Liver (tissue), 9 donors: ENCODE measurements around the gene CPEB1. TPM values are rescaled to one million over a fixed set of nuclear protein-coding genes. Genes with fewer than 3 reads are reported as not detected.

ENCODE experiments used
- DNase-seq: peaks from one replicate; pipeline ENCODE4 v3.0.0-alpha.2; 2017; ENCODE audit warnings: low spot score
- H3K27ac ChIP-seq, 2 donors: one replicate each; pipeline ENCODE4 v1.7.0; 2013; ENCODE audit warnings: inconsistent platforms in 2 of 2, low read length in 2 of 2, control low read depth in 1 of 2, low read depth in 1 of 2, mild to moderate bottlenecking in 1 of 2
- H3K27me3 ChIP-seq, 4 donors: one replicate each; pipeline versions ENCODE4 v1.6.1 to v1.7.0; 2013; ENCODE audit warnings: low read length in 3 of 4, inconsistent platforms in 1 of 4, mild to moderate bottlenecking in 1 of 4, moderate library complexity in 1 of 4; ENCODE audit not compliant: control insufficient read depth in 4 of 4, insufficient read depth in 4 of 4
- H3K36me3 ChIP-seq, 4 donors: one replicate each; pipeline versions ENCODE4 v1.6.1 to v1.7.0; 2013; ENCODE audit warnings: low read length in 3 of 4, mild to moderate bottlenecking in 3 of 4, low read depth in 1 of 4, moderate library complexity in 1 of 4; ENCODE audit not compliant: control insufficient read depth in 4 of 4, insufficient read depth in 3 of 4
- H3K4me1 ChIP-seq, 4 donors: one replicate each; pipeline versions ENCODE4 v1.6.1 to v1.7.0; 2013; ENCODE audit warnings: low read length in 3 of 4, mild to moderate bottlenecking in 3 of 4, moderate library complexity in 1 of 4; ENCODE audit not compliant: control insufficient read depth in 4 of 4, insufficient read depth in 4 of 4
- H3K4me3 ChIP-seq, 3 donors: one replicate each; pipeline versions ENCODE4 v1.6.1 to v1.7.0; 2013; ENCODE audit warnings: low read length in 3 of 3, control low read depth in 1 of 3, low read depth in 1 of 3, mild to moderate bottlenecking in 1 of 3
- H3K9ac ChIP-seq, 2 donors: one replicate each; pipeline ENCODE4 v1.7.0; 2013; ENCODE audit warnings: low read length in 2 of 2, mild to moderate bottlenecking in 2 of 2, moderate library complexity in 2 of 2, control low read depth in 1 of 2, low read depth in 1 of 2
- H3K9me3 ChIP-seq, 4 donors: one replicate each; pipeline versions ENCODE4 v1.6.1 to v1.7.0; 2013; ENCODE audit warnings: low read length in 3 of 4; ENCODE audit not compliant: control insufficient read depth in 4 of 4
- CTCF ChIP-seq: fragments of 150-350 bp; IDR thresholded peaks from 2 replicates; pipeline ENCODE4 v1.5.1; 2017; ENCODE audit warnings: improper control_type of control experiment, low read depth, low read length; ENCODE audit not compliant: missing input control
- FOXA1 ChIP-seq: IDR thresholded peaks from 2 replicates; pipeline ENCODE4 v1.6.1; 2016; ENCODE audit warnings: antibody characterized with exemption
- FOXA2 ChIP-seq: IDR thresholded peaks from 2 replicates; pipeline ENCODE4 v1.6.1; 2016; ENCODE audit warnings: antibody characterized with exemption
- GABPA ChIP-seq, 2 donors: IDR thresholded peaks in 1 of 2; conservative IDR thresholded peaks in 1 of 2; 2 replicates each; pipeline ENCODE4 v1.6.1; 2016; ENCODE audit warnings: antibody characterized with exemption in 2 of 2, mild to moderate bottlenecking in 1 of 2, moderate library complexity in 1 of 2
- HNF4A ChIP-seq, 2 donors: conservative IDR thresholded peaks; 2 replicates each; pipeline ENCODE4 v1.6.1; 2016; ENCODE audit warnings: antibody characterized with exemption in 2 of 2, mild to moderate bottlenecking in 2 of 2
- HNF4G ChIP-seq: IDR thresholded peaks from 2 replicates; pipeline ENCODE4 v1.6.1; 2016; ENCODE audit warnings: antibody characterized with exemption
- JUND ChIP-seq, 2 donors: IDR thresholded peaks; 2 replicates each; pipeline ENCODE4 v1.6.1; 2016; ENCODE audit warnings: antibody characterized with exemption in 2 of 2
- MAX ChIP-seq: IDR thresholded peaks from 2 replicates; pipeline ENCODE4 v1.6.1; 2016; ENCODE audit warnings: antibody characterized with exemption
- NR2F2 ChIP-seq: IDR thresholded peaks from 2 replicates; pipeline ENCODE4 v1.6.1; 2016; ENCODE audit warnings: antibody characterized with exemption
- RAD21 ChIP-seq, 2 donors: IDR thresholded peaks; 2 replicates each; pipeline ENCODE4 v1.6.1; 2016; ENCODE audit warnings: antibody characterized with exemption in 2 of 2, mild to moderate bottlenecking in 2 of 2
- REST ChIP-seq: IDR thresholded peaks from 2 replicates; pipeline ENCODE4 v1.6.1; 2016; ENCODE audit warnings: antibody characterized with exemption, mild to moderate bottlenecking
- RXRA ChIP-seq, 2 donors: IDR thresholded peaks; 2 replicates each; pipeline ENCODE4 v1.6.1; 2017 to 2018; ENCODE audit warnings: antibody characterized with exemption in 2 of 2, mild to moderate bottlenecking in 1 of 2
- TAF1 ChIP-seq: conservative IDR thresholded peaks from 2 replicates; pipeline ENCODE4 v1.6.1; 2016; ENCODE audit warnings: antibody characterized with exemption, mild to moderate bottlenecking
- YY1 ChIP-seq: IDR thresholded peaks from 2 replicates; pipeline ENCODE4 v1.6.1; 2016; ENCODE audit warnings: antibody characterized with exemption, mild to moderate bottlenecking
- WGBS: extraction: QIAGEN DNeasy Blood & Tissue Kit; methylation state at CpG from one replicate; pipeline ENCODE4 v1.1.7; 2013; 5-methylcytosine and 5-hydroxymethylcytosine counted together
- polyA plus RNA-seq, 2 donors: library from polyadenylated mRNA; stranded (reverse) in 1 of 2; unstranded in 1 of 2; fragments of 200-250 nt in 1 of 2; fragments of >200 nt in 1 of 2; fragmentation: Nextera tagmentation in 1 of 2; extraction: Ambion mirVana in 1 of 2; gene quantifications; one replicate each; pipeline versions ENCODE4 v1.2.1 to v1.2.3, GENCODE V29; 2013 to 2015
- total RNA-seq, 2 donors: library from RNA; depleted of rRNA; stranded (reverse); fragments of >200 nt; gene quantifications; one replicate each; pipeline ENCODE4 v1.2.3, GENCODE V29; 2014
- TF ChIP-seq, protein P1 (sequence below): IDR thresholded peaks from 2 replicates; pipeline ENCODE4 v1.6.1; 2016; ENCODE audit warnings: antibody characterized with exemption
- TF ChIP-seq, protein P2 (sequence below): IDR thresholded peaks from 2 replicates; pipeline ENCODE4 v1.6.1; 2016; ENCODE audit warnings: antibody characterized with exemption
- donor health status: healthy.
- donor health status: healthy.
- donor health status: healthy.
- donor health status: healthy.
- donor health status: healthy.

CPEB1 gene
- total and polyA plus RNA-seq, 4 donors: under 0.01 to 0.14 (median 0.05) TPM; not detected in 1

GRCh38 chr15:82587805-82588204, 59.4 kb downstream of the CPEB1 start (continued):
- TF ChIP-seq GABPA (IDR thresholded peaks at IDR 0.05 in 1 of 2, conservative IDR thresholded peaks at IDR 0.05 in 1 of 2): no peak
- TF ChIP-seq FOXA1: no peak
- TF ChIP-seq, protein P1, sequence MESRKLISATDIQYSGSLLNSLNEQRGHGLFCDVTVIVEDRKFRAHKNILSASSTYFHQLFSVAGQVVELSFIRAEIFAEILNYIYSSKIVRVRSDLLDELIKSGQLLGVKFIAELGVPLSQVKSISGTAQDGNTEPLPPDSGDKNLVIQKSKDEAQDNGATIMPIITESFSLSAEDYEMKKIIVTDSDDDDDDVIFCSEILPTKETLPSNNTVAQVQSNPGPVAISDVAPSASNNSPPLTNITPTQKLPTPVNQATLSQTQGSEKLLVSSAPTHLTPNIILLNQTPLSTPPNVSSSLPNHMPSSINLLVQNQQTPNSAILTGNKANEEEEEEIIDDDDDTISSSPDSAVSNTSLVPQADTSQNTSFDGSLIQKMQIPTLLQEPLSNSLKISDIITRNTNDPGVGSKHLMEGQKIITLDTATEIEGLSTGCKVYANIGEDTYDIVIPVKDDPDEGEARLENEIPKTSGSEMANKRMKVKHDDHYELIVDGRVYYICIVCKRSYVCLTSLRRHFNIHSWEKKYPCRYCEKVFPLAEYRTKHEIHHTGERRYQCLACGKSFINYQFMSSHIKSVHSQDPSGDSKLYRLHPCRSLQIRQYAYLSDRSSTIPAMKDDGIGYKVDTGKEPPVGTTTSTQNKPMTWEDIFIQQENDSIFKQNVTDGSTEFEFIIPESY: no peak
- no peak for TF ChIP-seq RAD21 (IDR thresholded peaks at IDR 0.05)
- no peak for TF ChIP-seq YY1
- no peak for TF ChIP-seq NR2F2
- TF ChIP-seq MAX: no peak
- no peak for TF ChIP-seq HNF4G
- no peak for TF ChIP-seq FOXA2
- no peak for TF ChIP-seq RXRA (IDR thresholded peaks at IDR 0.05)
- TF ChIP-seq JUND (IDR thresholded peaks at IDR 0.05): no peak

GRCh38 chr15:82585072-82585471, 62.1 kb downstream of the CPEB1 start:
- Histone ChIP-seq H3K27ac (no peak overlapping the region), H3K36me3 (no peaks in the 10 kb centered on the region), H3K27me3 (peaks cover 0 to 9% (median 0%) of the 10 kb centered on the region in 4 donors), H3K4me3 (no peak overlapping the region), H3K9ac (no peak overlapping the region), H3K4me1 (no peaks in the 10 kb centered on the region), H3K9me3 (no peaks in the 10 kb centered on the region)
- WGBS: 56% methylated on average over 3 of the region's 3 CpGs
- TF ChIP-seq FOXA1 (no peak), NR2F2 (no peak), REST (no peak), HNF4G (no peak), HNF4A (conservative IDR thresholded peaks at IDR 0.05) (no peak), CTCF (no peak), JUND (IDR thresholded peaks at IDR 0.05) (no peak), FOXA2 (no peak), GABPA (IDR thresholded peaks at IDR 0.05 in 1 of 2, conservative IDR thresholded peaks at IDR 0.05 in 1 of 2) (no peak)
- DNase-seq: no peak

DNA sequence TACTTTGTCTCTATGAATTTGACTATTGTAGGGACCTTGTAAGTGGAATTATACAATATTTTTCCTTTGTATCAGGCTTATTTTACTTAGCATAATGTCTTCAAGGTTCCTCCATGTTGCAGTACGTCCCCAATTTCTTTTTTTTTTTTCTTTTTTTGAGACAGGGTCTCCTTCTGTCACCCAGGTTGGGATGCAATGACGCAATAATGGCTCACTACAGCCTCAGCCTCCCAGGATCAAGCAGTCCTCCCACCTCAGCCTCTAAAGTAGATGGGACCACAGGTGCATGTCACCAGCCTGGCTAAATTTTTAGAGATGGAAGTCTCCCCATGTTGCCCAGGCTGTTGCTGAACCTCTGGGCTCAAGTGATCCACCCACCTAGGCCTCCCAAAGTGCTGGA, 66.5 kb downstream of the CPEB1 start:
- Histone ChIP-seq H3K27ac (no peak overlapping the region), H3K27me3 (peaks cover 0 to 9% (median 0%) of the 10 kb centered on the region in 4 donors), H3K36me3 (no peaks in the 10 kb centered on the region), H3K4me1 (no peaks in the 10 kb centered on the region), H3K9ac (no peak overlapping the region), H3K4me3 (no peak overlapping the region), H3K9me3 (no peaks in the 10 kb centered on the region)
- no peak for DNase-seq
- 52% methylated on average over 2 of the region's 2 CpGs for WGBS
- TF ChIP-seq, protein P2, sequence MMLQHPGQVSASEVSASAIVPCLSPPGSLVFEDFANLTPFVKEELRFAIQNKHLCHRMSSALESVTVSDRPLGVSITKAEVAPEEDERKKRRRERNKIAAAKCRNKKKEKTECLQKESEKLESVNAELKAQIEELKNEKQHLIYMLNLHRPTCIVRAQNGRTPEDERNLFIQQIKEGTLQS: no peak
- TF ChIP-seq GABPA (IDR thresholded peaks at IDR 0.05 in 1 of 2, conservative IDR thresholded peaks at IDR 0.05 in 1 of 2) (no peak), RAD21 (IDR thresholded peaks at IDR 0.05) (no peak), CTCF (no peak), JUND (IDR thresholded peaks at IDR 0.05) (no peak), RXRA (IDR thresholded peaks at IDR 0.05) (no peak), REST (no peak), TAF1 (no peak)
